ENCODE results near the gene WDR72.

WDR72 gene

DNA sequence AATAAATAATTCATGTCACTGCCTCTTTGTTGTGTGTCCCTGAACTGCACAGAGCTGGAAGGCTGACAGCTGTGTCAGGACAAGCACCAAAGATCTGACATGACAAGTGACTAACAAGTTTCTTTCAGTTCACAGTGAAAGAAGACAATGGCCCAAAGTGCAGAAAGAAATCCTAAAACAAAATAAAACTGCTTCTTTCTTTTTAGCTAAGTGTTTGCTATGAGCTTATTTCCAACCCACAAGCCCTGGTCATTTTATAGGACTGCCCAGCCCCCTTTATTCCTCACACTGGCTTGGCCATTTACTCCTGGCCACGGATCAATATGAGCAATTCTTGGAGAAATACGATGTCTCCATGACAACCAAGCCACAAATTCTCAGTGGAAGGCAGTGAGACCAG is 238.5 kb downstream of the WDR72 start:
- H3K4me3 ChIP-seq (ENCODE audit: low read length), result no peak overlapping the region
- no peak for TF ChIP-seq CTCF (conservative IDR thresholded peaks at IDR 0.05; ENCODE audit: low read length)
- DNase-seq (ENCODE audit: low read depth), result no peak

DNA sequence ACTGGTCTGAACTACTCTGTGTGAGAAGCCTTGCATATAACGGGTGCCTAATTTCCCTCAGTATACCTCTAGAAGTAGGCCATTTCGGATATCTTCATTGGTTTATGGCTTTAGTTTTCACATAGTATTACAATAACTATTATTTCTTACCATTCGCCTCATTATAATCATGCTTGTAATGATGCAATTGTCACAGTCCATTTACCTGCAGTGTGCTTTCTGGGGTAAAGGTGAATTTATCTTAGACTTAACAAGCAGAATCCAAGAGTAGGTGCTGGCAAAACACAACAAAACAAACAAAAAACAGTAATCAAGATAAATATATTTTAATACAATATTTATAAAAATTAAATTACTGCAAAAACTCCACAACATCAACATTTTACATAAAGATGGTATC is 246.0 kb downstream of the WDR72 start:
- no peak overlapping the region for H3K4me3 ChIP-seq (ENCODE audit: low read length)
- no peak for TF ChIP-seq CTCF (conservative IDR thresholded peaks at IDR 0.05; ENCODE audit: low read length)
- no peak for DNase-seq (ENCODE audit: low read depth)

- no peak overlapping the region for H3K4me3 ChIP-seq (ENCODE audit: low read length)
- TF ChIP-seq CTCF (conservative IDR thresholded peaks at IDR 0.05; ENCODE audit: low read length), result no peak
- DNase-seq (ENCODE audit: low read depth), result no peak
These were observed 247.4 kb downstream of the WDR72 start for GRCh38 chr15:53512029-53512428.

GRCh38 chr15:53511175-53511574 is 248.3 kb downstream of the WDR72 start:
- H3K4me3 ChIP-seq (ENCODE audit: low read length), result no peak overlapping the region
- no peak for TF ChIP-seq CTCF (conservative IDR thresholded peaks at IDR 0.05; ENCODE audit: low read length)
- no peak for DNase-seq (ENCODE audit: low read depth)

GRCh38 chr15:53506370-53506769 is 253.1 kb downstream of the WDR72 start:
- DNase-seq (ENCODE audit: low read depth), result no peak
- H3K4me3 ChIP-seq (ENCODE audit: low read length), result no peak overlapping the region

GRCh38 chr15:53498996-53499395 is 260.5 kb downstream of the WDR72 start:
- DNase-seq (ENCODE audit: low read depth), result no peak
- no peak overlapping the region for H3K4me3 ChIP-seq (ENCODE audit: low read length)
- TF ChIP-seq CTCF (conservative IDR thresholded peaks at IDR 0.05; ENCODE audit: low read length), result no peak

More at GRCh38 chr15:53506370-53506769, 253.1 kb downstream of the WDR72 start:
- no peak for TF ChIP-seq CTCF (conservative IDR thresholded peaks at IDR 0.05; ENCODE audit: low read length)

DNA sequence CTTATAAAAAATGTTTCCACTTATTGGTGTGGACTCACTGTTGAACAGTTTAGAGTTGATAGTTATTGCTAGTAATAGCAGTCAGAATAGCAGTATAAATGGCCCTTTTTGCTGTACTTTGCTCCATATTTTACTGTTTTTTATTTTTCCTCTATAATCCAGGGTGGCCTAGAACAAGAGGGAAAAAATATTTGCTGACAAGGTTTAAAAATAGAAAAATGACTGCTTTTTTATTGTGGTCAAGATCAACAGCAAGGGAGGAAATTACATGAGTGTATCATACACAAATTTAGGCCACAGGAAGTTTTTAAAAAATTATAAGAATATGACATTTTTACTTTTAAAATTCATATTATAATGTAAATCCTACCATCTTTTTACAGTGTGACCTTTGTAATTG is 269.1 kb downstream of the WDR72 start:
- no peak for DNase-seq (ENCODE audit: low read depth)
- H3K4me3 ChIP-seq (ENCODE audit: low read length), result no peak overlapping the region
- TF ChIP-seq CTCF (conservative IDR thresholded peaks at IDR 0.05; ENCODE audit: low read length), result no peak

Measured in AG10803 (cell line).